ENCODE data around the gene BICD1.

BICD1 gene

DNA sequence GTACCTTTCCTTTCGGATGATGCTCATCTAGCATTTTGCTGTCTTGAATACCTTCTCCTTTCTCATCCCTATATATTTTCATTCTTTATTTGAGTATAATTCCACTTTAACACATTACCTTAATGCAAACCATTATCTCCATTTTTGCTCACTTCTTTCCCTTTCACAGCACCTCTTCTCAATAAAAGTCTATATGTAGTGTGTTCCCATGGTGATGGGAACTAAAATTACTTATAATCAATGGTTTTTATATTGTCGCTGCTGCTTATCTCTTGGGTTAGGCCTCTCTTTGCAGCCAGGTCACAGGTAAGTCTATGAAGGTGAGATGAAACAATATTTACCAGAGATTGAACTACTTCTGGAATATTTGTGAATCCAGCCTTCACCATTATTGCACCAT is 171.1 kb downstream of the BICD1 start:
- TF ChIP-seq, protein P1, sequence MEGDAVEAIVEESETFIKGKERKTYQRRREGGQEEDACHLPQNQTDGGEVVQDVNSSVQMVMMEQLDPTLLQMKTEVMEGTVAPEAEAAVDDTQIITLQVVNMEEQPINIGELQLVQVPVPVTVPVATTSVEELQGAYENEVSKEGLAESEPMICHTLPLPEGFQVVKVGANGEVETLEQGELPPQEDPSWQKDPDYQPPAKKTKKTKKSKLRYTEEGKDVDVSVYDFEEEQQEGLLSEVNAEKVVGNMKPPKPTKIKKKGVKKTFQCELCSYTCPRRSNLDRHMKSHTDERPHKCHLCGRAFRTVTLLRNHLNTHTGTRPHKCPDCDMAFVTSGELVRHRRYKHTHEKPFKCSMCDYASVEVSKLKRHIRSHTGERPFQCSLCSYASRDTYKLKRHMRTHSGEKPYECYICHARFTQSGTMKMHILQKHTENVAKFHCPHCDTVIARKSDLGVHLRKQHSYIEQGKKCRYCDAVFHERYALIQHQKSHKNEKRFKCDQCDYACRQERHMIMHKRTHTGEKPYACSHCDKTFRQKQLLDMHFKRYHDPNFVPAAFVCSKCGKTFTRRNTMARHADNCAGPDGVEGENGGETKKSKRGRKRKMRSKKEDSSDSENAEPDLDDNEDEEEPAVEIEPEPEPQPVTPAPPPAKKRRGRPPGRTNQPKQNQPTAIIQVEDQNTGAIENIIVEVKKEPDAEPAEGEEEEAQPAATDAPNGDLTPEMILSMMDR (IDR thresholded peaks at IDR 0.05; ENCODE audit: extremely low read depth, insufficient read depth, missing control alignments): no peak
- no peak for DNase-seq (ENCODE audit: low spot score)
- in situ Hi-C loops (cut with MboI; ENCODE audit: low pct_unique_long_range_greater_than_20kb, low sequenced_read_pairs, unreplicated experiment): loop anchor here (25.0 kb wide), 1 partner anchor 165 kb away; the partner anchor contains the start of gene BICD1

DNA sequence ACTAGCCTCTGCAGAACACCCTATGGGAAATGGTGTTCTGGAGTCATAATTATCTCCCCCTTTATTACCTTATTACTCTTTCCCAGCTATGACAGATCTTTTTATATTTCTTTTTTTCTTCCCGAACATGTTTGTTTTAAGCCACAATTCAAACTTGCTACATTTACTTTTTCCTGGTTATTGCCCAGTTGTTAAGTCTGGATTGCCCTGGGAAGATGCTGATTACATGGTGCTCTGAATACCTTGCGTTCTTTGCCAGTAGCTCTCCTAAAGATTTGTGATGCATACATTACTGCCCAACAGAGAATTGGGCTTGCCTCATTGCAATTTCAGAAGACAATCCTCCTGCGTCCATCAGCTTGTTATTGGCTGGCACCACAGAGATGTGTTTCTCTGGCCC is 174.5 kb downstream of the BICD1 start:
- TF ChIP-seq, protein P1 (IDR thresholded peaks at IDR 0.05; ENCODE audit: extremely low read depth, insufficient read depth, missing control alignments): no peak

DNA sequence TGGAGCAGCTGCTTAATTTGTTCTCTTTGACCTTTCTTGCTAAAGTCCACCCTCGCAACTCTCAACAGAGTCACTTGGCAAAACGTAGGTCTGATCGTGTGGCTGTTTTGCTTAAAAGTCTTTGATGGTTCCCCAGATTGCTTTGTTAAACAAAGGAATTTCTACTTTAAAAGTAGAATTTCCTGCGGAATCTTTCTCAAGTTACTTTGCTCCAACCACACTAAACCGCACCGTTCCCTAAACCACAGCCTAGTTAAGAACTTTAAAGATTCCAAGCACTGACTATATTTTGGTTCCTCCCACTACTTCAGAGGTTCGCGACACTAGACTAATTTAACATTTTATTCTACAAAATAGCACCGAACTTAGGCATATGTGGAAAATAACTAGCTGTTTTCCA is 177.9 kb downstream of the BICD1 start:
- TF ChIP-seq, protein P1 (IDR thresholded peaks at IDR 0.05; ENCODE audit: extremely low read depth, insufficient read depth, missing control alignments): no peak
- no peak for DNase-seq (ENCODE audit: low spot score)
- in situ Hi-C loops (cut with MboI; ENCODE audit: low pct_unique_long_range_greater_than_20kb, low sequenced_read_pairs, unreplicated experiment): loop anchor here (25.0 kb wide), 1 partner anchor 172 kb away; the partner anchor contains the start of gene BICD1

More for the DNA sequence above, 174.5 kb downstream of the BICD1 start:
- in situ Hi-C loops (cut with MboI; ENCODE audit: low pct_unique_long_range_greater_than_20kb, low sequenced_read_pairs, unreplicated experiment): loop anchor here (25.0 kb wide), 1 partner anchor 169 kb away; the partner anchor contains the start of gene BICD1
- no peak for DNase-seq (ENCODE audit: low spot score)

DNA sequence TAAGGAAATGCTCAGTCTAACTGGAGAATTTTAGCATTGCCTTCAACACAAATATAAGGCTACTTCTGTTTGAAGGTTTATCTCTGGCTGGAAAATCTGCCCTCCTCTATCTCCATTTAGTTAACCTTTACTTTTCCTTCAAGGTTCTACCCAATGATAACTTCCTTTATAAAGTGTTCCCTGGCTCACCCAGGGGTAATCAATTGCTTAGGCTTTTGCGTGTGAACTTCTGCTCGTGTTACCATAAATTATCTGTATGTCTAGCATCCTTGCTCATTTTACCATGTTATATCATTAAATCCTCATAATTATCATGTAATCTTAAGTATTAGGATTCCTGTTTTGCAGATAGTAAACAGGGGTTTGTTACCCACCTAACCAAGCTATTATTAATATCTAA is 178.4 kb downstream of the BICD1 start:
- no peak for DNase-seq (ENCODE audit: low spot score)
- in situ Hi-C loops (cut with MboI; ENCODE audit: low pct_unique_long_range_greater_than_20kb, low sequenced_read_pairs, unreplicated experiment): loop anchor here (25.0 kb wide), 1 partner anchor 173 kb away; the partner anchor contains the start of gene BICD1
- TF ChIP-seq, protein P1 (IDR thresholded peaks at IDR 0.05; ENCODE audit: extremely low read depth, insufficient read depth, missing control alignments): no peak

DNA sequence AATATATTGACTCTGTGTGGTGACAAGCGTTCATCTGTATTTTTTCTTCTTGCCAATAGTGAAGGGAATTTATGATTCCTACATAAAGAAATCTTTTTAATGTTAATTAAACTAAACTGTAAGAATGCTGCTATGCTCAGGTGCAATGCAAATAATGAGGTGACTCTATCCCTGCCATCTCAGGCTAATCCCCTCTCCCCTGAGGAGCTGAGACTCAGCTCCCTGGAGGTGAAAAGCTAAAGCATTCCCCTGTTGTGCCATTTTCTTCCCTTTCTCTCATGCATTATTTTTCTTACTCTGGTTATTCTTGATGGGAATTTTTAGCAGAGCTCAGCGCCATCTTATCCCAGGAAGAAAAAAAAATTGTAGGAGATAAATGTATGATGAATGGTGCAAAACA is 178.8 kb downstream of the BICD1 start:
- in situ Hi-C loops (cut with MboI; ENCODE audit: low pct_unique_long_range_greater_than_20kb, low sequenced_read_pairs, unreplicated experiment): loop anchor here (25.0 kb wide), 1 partner anchor 173 kb away; the partner anchor contains the start of gene BICD1
- DNase-seq (ENCODE audit: low spot score): no peak

DNA sequence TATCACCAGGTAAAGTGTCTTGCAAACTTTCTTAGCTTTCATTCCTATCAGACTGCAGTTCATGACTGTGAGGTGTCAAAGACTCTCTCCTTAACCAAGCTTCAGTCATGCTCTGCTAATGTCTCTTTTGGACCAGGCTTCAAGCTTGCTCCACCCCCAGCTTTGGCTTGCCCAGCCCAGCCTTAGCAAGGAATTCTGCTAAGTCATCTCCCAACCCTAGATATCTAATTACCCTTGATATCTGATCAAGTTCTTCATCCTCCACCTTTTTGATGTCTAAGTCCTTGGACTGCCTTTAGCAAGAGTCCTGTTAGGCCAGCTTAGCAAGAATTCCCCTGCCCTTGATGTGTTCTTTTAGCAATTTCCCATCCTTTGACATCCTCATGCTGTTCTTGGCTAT is 183.8 kb downstream of the BICD1 start:
- no peak for DNase-seq (ENCODE audit: low spot score)
- in situ Hi-C loops (cut with MboI; ENCODE audit: low pct_unique_long_range_greater_than_20kb, low sequenced_read_pairs, unreplicated experiment): loop anchor here (25.0 kb wide), 1 partner anchor 178 kb away; the partner anchor contains the start of gene BICD1
- TF ChIP-seq, protein P1 (IDR thresholded peaks at IDR 0.05; ENCODE audit: extremely low read depth, insufficient read depth, missing control alignments): no peak

More for the DNA sequence above, 178.8 kb downstream of the BICD1 start:
- TF ChIP-seq, protein P1 (IDR thresholded peaks at IDR 0.05; ENCODE audit: extremely low read depth, insufficient read depth, missing control alignments): no peak
